Measurements from ENCODE around the gene TSPAN18. TPM values are rescaled to one million over a fixed set of nuclear protein-coding genes. Genes with fewer than 3 reads are reported as not detected.

The TSPAN18 gene
- total and polyA plus RNA-seq, 11 donors = 40.0 to 151 (median 74.9) TPM

- Histone ChIP-seq H3K9me3 (no peaks in the 10 kb centered on the region), H3K27ac (no peak overlapping the region), H3K4me1 (peaks cover 0 to 39% (median 16%) of the 10 kb centered on the region in 12 donors), H3K36me3 (peaks cover 0 to 22% (median 2%) of the 10 kb centered on the region in 9 donors), H3K27me3 (no peaks in the 10 kb centered on the region), H3K4me3 (no peak overlapping the region)
- intact Hi-C loops (cut with DNase I) = loop anchor here in 1 of 10 donors (5.0 kb wide), 1 partner anchor 344 kb away; no protein-coding TSS in a partner anchor
- WGBS, 4 donors = 63 to 72% (median 66%) methylated on average over 5 of the region's 5 CpGs
- TF ChIP-seq POLR2A (IDR thresholded peaks at IDR 0.05) (no peak), CTCF (IDR thresholded peaks at IDR 0.05) (no peak)
- ATAC-seq (no peak), DNase-seq (no peak)
These were observed 179.9 kb downstream of the TSPAN18 start for GRCh38 chr11:44906649-44907048.

- 74 to 94% (median 80%) methylated on average over 10 to 14 of the region's 14 CpGs for WGBS, 4 donors
- Histone ChIP-seq H3K27me3 (no peaks in the 10 kb centered on the region), H3K4me1 (peaks cover 0 to 42% (median 20%) of the 10 kb centered on the region in 12 donors), H3K27ac (no peak overlapping the region), H3K9me3 (no peaks in the 10 kb centered on the region), H3K4me3 (no peak overlapping the region), H3K36me3 (peaks cover 0 to 30% (median 2%) of the 10 kb centered on the region in 9 donors)
- no peak for TF ChIP-seq CTCF (IDR thresholded peaks at IDR 0.05)
- no peak for TF ChIP-seq POLR2A (IDR thresholded peaks at IDR 0.05)
- ATAC-seq (no peak), DNase-seq (no peak)
- intact Hi-C loops (cut with DNase I) = loop anchor here in 1 of 10 donors (5.0 kb wide), 1 partner anchor 347 kb away; no protein-coding TSS in a partner anchor
These were observed 182.8 kb downstream of the TSPAN18 start for GRCh38 chr11:44909557-44909956.

GRCh38 chr11:44910591-44910990, 183.8 kb downstream of the TSPAN18 start:
- DNase-seq (no peak), ATAC-seq (no peak)
- Histone ChIP-seq H3K27ac (peak overlapping the region in 1 of 12 donors; percentile 58), H3K4me1 (peaks cover 0 to 44% (median 22%) of the 10 kb centered on the region in 12 donors), H3K4me3 (no peak overlapping the region), H3K27me3 (no peaks in the 10 kb centered on the region), H3K36me3 (peaks cover 0 to 40% (median 2%) of the 10 kb centered on the region in 9 donors), H3K9me3 (no peaks in the 10 kb centered on the region)
- intact Hi-C loops (cut with DNase I) = loop anchor here (2.0 to 5.0 kb wide), 9 partner anchors 133 to 354 kb away; partner anchors contain the start of gene TSPAN18 (in 6 of the 10)
- 82 to 89% (median 87%) methylated on average over 8 to 9 of the region's 9 CpGs for WGBS, 4 donors
- TF ChIP-seq CTCF (IDR thresholded peaks at IDR 0.05) = no peak
- TF ChIP-seq POLR2A (IDR thresholded peaks at IDR 0.05) = no peak

GRCh38 chr11:44911029-44911814, 184.5 kb downstream of the TSPAN18 start:
- TF ChIP-seq CTCF (IDR thresholded peaks at IDR 0.05) (peak; percentile 84 to 96 (median 90)), POLR2A (IDR thresholded peaks at IDR 0.05) (no peak)
- H3K9me3 ChIP-seq = no peaks in the 10 kb centered on the region
- no peaks in the 10 kb centered on the region for H3K27me3 ChIP-seq
- WGBS, 4 donors = 15 to 25% (median 20%) methylated on average over 24 of the region's 24 CpGs
- H3K4me3 ChIP-seq = peak overlapping the region in 3 of 12 donors; percentile 8 to 29 (median 8)
- H3K36me3 ChIP-seq = peaks cover 0 to 45% (median 2%) of the 10 kb centered on the region in 9 donors
- intact Hi-C loops (cut with DNase I) = loop anchor here (1.0 to 5.0 kb wide), 13 partner anchors 17 to 355 kb away; partner anchors contain the start of gene TSPAN18 (in 6 of the 10)
- peak overlapping the region in 7 of 12 donors; percentile 6 to 58 (median 31) for H3K27ac ChIP-seq
- peak; percentile 81 to 91 (median 89) for DNase-seq
- peaks cover 0 to 47% (median 26%) of the 10 kb centered on the region in 12 donors for H3K4me1 ChIP-seq
- ATAC-seq = peak; percentile 67 to 82 (median 71)
